ENCODE data around the gene SNX25.
"Not testable (repeated sequence)": the region's sequence is repeated elsewhere in the genome, so short reads cannot be mapped to it uniquely, and the experiment has no call there.

Gene SNX25

GRCh38 chr4:185249105-185249504 is 39.7 kb downstream of the SNX25 start:
- FAIRE-seq (peak; percentile 71), DNase-seq (ENCODE audit: insufficient read length, low spot score) (no peak)
- no peak for TF ChIP-seq PAX5 (IDR thresholded peaks at IDR 0.05; ENCODE audit: insufficient read depth, low read length, severe bottlenecking)
- TF ChIP-seq SPI1 (IDR thresholded peaks at IDR 0.05; ENCODE audit: low read depth, low read length): no peak
- TF ChIP-seq TAF1 (IDR thresholded peaks at IDR 0.05; ENCODE audit: low read depth, low read length): no peak

DNA sequence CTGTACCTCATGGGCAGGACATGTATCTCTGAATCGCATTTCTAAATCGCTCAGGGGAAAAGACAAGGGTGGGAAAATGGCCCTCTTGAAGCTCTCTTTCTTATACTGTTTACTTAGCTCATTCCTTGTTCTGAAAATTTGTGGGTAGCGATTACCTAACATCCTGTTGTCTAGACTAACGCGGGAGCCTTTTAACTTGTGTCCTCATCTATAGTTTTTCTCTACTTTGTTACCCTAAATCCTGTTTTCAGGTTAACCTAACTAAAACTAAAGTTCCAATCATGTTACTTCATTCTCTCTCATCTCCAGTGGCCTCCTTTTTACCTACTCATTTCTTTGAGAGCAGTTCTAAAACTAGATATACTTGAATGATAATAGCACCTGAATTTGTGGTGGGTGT is 45.0 kb downstream of the SNX25 start:
- DNase-seq (ENCODE audit: insufficient read length, low spot score) (no peak), FAIRE-seq (no peak)
- TF ChIP-seq POU2F2 (IDR thresholded peaks at IDR 0.05; ENCODE audit: low read depth, low read length): no peak
- TF ChIP-seq TAF1 (IDR thresholded peaks at IDR 0.05; ENCODE audit: low read depth, low read length): no peak
- no peak for TF ChIP-seq PAX5 (IDR thresholded peaks at IDR 0.05; ENCODE audit: insufficient read depth, low read length, severe bottlenecking)
- no peak for TF ChIP-seq SPI1 (IDR thresholded peaks at IDR 0.05; ENCODE audit: low read depth, low read length)
- TF ChIP-seq POLR2AphosphoS5 (IDR thresholded peaks at IDR 0.05; ENCODE audit: low read depth, low read length): no peak
- TF ChIP-seq POLR2A (IDR thresholded peaks at IDR 0.05; ENCODE audit: low read depth, low read length): no peak

DNA sequence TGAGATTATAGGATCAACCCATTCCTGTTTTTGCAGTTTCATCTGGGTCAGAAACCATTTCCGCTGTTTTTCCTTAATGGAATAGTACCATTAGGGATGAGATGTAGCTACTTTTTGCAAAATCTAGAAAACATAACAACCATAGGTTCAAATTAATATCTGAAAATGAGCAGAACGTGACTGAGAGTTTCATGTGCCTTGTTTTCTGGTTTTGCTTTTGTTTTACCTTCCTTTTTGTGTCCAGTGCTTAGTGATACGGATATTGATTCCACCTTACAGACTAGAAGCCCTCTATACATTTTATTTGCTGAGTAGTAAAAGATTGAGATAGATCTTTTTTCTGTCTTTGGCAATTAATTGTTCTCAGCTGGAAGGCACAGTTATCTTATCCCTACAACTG is 46.5 kb downstream of the SNX25 start:
- no peak for TF ChIP-seq TAF1 (IDR thresholded peaks at IDR 0.05; ENCODE audit: low read depth, low read length)
- no peak for TF ChIP-seq POU2F2 (IDR thresholded peaks at IDR 0.05; ENCODE audit: low read depth, low read length)
- TF ChIP-seq PAX5 (IDR thresholded peaks at IDR 0.05; ENCODE audit: insufficient read depth, low read length, severe bottlenecking): no peak
- TF ChIP-seq SPI1 (IDR thresholded peaks at IDR 0.05; ENCODE audit: low read depth, low read length): no peak
- no peak for TF ChIP-seq POLR2A (IDR thresholded peaks at IDR 0.05; ENCODE audit: low read depth, low read length)
- no peak for TF ChIP-seq POLR2AphosphoS5 (IDR thresholded peaks at IDR 0.05; ENCODE audit: low read depth, low read length)
- no peak for DNase-seq (ENCODE audit: insufficient read length, low spot score)
- FAIRE-seq: peak; percentile 87

GRCh38 chr4:185256446-185256845 is 47.0 kb downstream of the SNX25 start:
- DNase-seq (ENCODE audit: insufficient read length, low spot score): no peak
- FAIRE-seq: no peak
- no peak for TF ChIP-seq POU2F2 (IDR thresholded peaks at IDR 0.05; ENCODE audit: low read depth, low read length)
- no peak for TF ChIP-seq PAX5 (IDR thresholded peaks at IDR 0.05; ENCODE audit: insufficient read depth, low read length, severe bottlenecking)
- no peak for TF ChIP-seq SPI1 (IDR thresholded peaks at IDR 0.05; ENCODE audit: low read depth, low read length)
- TF ChIP-seq TAF1 (IDR thresholded peaks at IDR 0.05; ENCODE audit: low read depth, low read length): no peak
- TF ChIP-seq POLR2A (IDR thresholded peaks at IDR 0.05; ENCODE audit: low read depth, low read length): no peak
- no peak for TF ChIP-seq POLR2AphosphoS5 (IDR thresholded peaks at IDR 0.05; ENCODE audit: low read depth, low read length)

GRCh38 chr4:185257086-185257485 is 47.7 kb downstream of the SNX25 start:
- DNase-seq (ENCODE audit: insufficient read length, low spot score): no peak
- no peak for TF ChIP-seq PAX5 (IDR thresholded peaks at IDR 0.05; ENCODE audit: insufficient read depth, low read length, severe bottlenecking)
- FAIRE-seq: no peak

DNA sequence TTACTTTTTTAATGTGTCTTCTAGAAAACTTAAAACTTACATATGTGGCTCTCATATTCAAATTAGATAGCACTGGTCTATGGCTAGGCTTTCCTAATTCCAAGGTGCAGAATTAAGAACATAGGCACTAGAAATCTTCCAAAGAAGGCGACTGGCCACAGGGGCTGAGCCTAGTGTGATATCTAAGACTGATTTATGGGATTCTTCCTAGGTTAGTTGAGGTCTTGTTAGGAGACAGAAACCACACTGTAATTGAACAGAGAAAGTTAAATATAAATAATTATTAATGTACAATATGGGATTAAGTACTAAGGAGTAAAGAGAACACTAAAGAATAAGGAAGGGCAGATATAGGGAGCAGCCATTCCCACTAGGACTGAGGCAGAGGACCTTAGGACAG is 48.3 kb downstream of the SNX25 start:
- no peak for DNase-seq (ENCODE audit: insufficient read length, low spot score)
- FAIRE-seq: no peak
- no peak for TF ChIP-seq PAX5 (IDR thresholded peaks at IDR 0.05; ENCODE audit: insufficient read depth, low read length, severe bottlenecking)
- no peak for TF ChIP-seq POU2F2 (IDR thresholded peaks at IDR 0.05; ENCODE audit: low read depth, low read length)
- no peak for TF ChIP-seq POLR2AphosphoS5 (IDR thresholded peaks at IDR 0.05; ENCODE audit: low read depth, low read length)
- TF ChIP-seq SPI1 (IDR thresholded peaks at IDR 0.05; ENCODE audit: low read depth, low read length): no peak
- no peak for TF ChIP-seq TAF1 (IDR thresholded peaks at IDR 0.05; ENCODE audit: low read depth, low read length)
- no peak for TF ChIP-seq POLR2A (IDR thresholded peaks at IDR 0.05; ENCODE audit: low read depth, low read length)

DNA sequence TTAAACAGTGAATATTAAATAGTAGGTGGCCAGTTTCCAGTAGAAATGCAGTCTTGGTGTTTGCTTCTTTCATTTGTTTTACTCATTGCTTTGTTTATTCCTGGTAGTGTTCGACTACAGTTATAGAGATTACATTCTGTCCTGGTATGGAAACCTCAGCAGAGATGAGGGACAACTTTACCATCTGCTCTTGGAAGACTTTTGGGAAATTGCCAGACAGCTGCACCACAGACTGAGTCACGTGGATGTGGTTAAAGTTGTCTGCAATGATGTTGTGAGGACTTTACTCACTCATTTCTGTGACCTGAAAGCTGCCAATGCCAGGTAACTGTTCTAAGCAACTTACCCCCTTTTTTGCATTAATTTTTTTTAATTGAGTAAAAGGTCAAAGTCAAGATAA is 49.3 kb downstream of the SNX25 start:
- peak; percentile 97 for FAIRE-seq
- not testable (repeated sequence) for DNase-seq (ENCODE audit: insufficient read length, low spot score)

- no peak for TF ChIP-seq TAF1 (IDR thresholded peaks at IDR 0.05; ENCODE audit: low read depth, low read length)
- TF ChIP-seq POLR2AphosphoS5 (IDR thresholded peaks at IDR 0.05; ENCODE audit: low read depth, low read length): no peak
- TF ChIP-seq POU2F2 (IDR thresholded peaks at IDR 0.05; ENCODE audit: low read depth, low read length): no peak
- no peak for TF ChIP-seq PAX5 (IDR thresholded peaks at IDR 0.05; ENCODE audit: insufficient read depth, low read length, severe bottlenecking)
- TF ChIP-seq POLR2A (IDR thresholded peaks at IDR 0.05; ENCODE audit: low read depth, low read length): no peak
- no peak for TF ChIP-seq SPI1 (IDR thresholded peaks at IDR 0.05; ENCODE audit: low read depth, low read length)
- FAIRE-seq (no peak), DNase-seq (ENCODE audit: insufficient read length, low spot score) (no peak)
Observed at GRCh38 chr4:185259719-185260118, 50.3 kb downstream of the SNX25 start.

- no peak for TF ChIP-seq TAF1 (IDR thresholded peaks at IDR 0.05; ENCODE audit: low read depth, low read length)
- no peak for TF ChIP-seq SPI1 (IDR thresholded peaks at IDR 0.05; ENCODE audit: low read depth, low read length)
- TF ChIP-seq POLR2AphosphoS5 (IDR thresholded peaks at IDR 0.05; ENCODE audit: low read depth, low read length): no peak
- TF ChIP-seq POU2F2 (IDR thresholded peaks at IDR 0.05; ENCODE audit: low read depth, low read length): no peak
- no peak for TF ChIP-seq POLR2A (IDR thresholded peaks at IDR 0.05; ENCODE audit: low read depth, low read length)
- TF ChIP-seq PAX5 (IDR thresholded peaks at IDR 0.05; ENCODE audit: insufficient read depth, low read length, severe bottlenecking): no peak
- FAIRE-seq: peak; percentile 58
Observed at GRCh38 chr4:185261946-185262345, 52.5 kb downstream of the SNX25 start.

DNA sequence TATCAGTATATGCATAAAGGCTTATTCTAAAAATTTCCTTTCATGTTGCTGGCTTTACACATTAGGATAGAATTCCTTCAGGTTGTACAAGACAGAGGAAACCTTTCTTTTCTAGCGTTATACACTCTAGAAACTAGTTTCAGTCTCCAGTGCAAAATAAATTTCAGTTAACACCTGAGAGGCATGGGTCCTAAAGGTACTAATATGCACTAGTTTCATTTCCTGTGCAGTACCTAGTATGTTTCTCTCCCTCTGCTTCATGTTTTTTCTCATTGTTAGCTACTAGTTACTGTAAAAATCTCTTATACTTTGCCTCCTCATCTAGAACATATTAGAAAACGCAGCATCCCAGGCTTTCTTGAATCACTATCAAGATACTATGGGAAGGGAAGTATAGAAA is 54.0 kb downstream of the SNX25 start:
- TF ChIP-seq POLR2AphosphoS5 (IDR thresholded peaks at IDR 0.05; ENCODE audit: low read depth, low read length) (no peak), SPI1 (IDR thresholded peaks at IDR 0.05; ENCODE audit: low read depth, low read length) (peak; percentile 69), POU2F2 (IDR thresholded peaks at IDR 0.05; ENCODE audit: low read depth, low read length) (no peak), POLR2A (IDR thresholded peaks at IDR 0.05; ENCODE audit: low read depth, low read length) (no peak)
- DNase-seq (ENCODE audit: insufficient read length, low spot score) (no peak), FAIRE-seq (peak; percentile 90)

More at GRCh38 chr4:185261946-185262345, 52.5 kb downstream of the SNX25 start:
- DNase-seq (ENCODE audit: insufficient read length, low spot score): no peak

DNA sequence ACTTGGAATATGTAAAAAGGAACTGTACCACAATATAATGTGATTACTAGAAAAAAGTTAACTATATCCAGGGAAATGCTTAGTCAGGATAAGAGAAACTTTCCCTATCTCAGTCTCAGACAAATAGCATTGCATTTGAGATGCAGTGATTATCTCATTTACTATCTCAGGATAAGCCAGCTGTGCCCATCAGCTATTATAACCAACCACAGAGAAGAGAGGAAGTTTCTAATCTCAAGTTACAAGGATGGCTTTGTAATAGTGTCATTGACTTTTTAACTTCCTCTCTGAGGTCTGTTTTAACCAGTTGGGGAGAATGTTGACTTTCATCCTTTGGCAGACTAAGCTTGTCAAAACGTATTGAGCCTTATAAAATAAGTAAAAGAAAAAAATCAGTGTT is 56.5 kb downstream of the SNX25 start:
- DNase-seq (ENCODE audit: insufficient read length, low spot score): no peak
- FAIRE-seq: peak; percentile 72
- TF ChIP-seq POLR2AphosphoS5 (IDR thresholded peaks at IDR 0.05; ENCODE audit: low read depth, low read length) (no peak), SPI1 (IDR thresholded peaks at IDR 0.05; ENCODE audit: low read depth, low read length) (peak; percentile 80)
